CD4-positive, alpha-beta T cell treated with Interleukin-4 for 1 hour (primary cell): ENCODE data around the gene LUC7L.
A peak's percentile ranks its signal among the peaks of the same experiment; 100 is the strongest.
"Not testable (repeated sequence)": the region's sequence is repeated elsewhere in the genome, so short reads cannot be mapped to it uniquely, and the experiment has no call there.

Experiments
- DNase-seq, 2 donors: peaks; one replicate each; pipeline ENCODE4 v3.0.0-alpha.2; 2020 to 2022

LUC7L gene

DNA sequence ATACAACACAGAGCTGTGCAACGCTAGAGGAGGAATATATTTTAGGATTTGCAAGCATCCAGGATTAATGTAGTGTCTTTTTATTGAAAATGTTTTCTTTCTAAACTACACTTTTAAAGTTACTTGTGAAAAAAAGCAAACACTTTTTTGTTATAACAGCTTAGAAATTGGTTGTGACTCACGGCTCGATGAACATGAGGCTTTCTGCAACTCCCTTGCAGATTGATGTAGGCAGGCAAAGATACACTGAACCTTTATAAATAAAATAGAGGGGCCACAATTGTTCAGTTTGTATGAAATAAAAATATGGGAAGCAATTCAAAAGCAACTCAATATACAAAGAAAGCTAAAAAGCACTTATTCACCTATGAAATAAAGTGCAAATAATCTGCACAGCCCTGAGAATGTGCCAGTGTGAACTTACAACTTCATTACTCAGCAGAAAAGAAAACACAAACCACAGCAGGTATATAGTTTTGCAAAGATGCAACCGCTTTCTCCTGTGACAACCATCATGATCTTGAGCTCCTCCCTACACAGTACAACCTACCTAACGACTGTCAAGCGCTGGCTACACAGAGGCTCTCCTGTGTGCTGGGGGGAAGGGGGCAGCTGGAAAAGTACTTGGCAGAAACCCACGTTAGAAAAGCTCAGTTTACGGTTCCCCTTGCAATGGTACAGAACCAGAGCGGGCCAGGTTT lies 948 bp downstream of the LUC7L start:
- DNase-seq, result no peak

DNA sequence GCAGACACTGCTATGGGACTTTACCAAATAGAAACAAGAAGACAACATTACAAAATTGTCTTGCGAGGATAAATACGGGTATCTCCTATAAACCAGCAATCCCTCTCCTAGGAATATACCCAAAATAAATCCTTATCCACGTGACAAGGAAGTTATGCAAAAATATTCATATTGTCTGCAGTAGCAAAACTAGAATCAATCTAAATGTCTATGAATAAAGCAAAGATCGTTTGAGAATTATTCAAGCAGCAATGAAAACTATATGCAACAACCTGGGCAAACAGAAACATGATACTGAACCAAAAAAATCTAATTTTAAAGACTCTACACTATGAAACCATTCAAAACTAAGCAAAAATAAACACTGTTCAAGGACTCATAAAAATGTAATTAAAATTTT lies 9.2 kb downstream of the LUC7L start:
- DNase-seq, result no peak

DNA sequence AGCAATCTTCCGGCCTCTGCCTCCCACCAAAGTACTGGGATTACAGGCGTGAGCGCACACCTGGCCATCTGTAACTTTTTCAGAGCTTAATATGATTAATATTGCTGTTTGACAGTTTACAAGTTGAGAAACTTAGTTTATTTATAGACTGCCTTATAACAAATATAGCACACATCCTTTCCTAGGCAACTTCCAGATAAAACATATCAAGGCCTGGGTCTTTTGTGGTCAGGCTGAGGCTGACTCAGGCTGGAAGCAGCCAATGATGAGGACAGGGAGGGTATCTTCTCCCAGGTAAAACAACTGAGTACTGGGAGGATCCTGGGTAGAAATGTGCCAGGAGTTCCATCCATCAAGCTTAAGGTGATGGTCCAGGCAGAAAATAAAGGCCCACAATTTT lies 16.2 kb downstream of the LUC7L start:
- no peak for DNase-seq

DNA sequence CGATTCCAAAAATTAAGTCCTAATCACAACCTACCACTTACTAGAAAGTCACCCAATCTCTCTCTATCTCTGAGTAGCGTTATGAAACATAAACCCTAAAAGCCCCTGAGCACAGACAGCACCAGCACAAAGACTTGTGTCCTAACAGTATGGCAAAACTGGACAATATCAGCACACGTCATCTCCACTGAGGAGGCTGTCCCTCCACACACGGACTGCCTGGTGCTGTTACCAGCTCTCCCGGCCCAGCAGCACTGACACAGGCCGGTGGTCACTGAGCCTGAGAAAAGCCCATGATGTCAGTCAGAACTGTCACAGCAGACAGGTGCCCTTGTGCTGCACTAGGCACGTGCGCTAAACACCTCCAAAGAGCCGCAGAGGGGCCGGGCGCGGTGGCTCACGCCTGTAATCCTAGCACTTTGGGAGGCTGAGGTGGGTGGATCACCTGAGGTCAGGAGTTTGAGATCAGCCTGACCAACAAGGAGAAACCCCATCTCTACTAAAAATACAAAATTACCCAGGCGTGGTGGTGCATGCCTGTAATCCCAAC lies 17.5 kb downstream of the LUC7L start:
- not testable (repeated sequence) for DNase-seq

DNA sequence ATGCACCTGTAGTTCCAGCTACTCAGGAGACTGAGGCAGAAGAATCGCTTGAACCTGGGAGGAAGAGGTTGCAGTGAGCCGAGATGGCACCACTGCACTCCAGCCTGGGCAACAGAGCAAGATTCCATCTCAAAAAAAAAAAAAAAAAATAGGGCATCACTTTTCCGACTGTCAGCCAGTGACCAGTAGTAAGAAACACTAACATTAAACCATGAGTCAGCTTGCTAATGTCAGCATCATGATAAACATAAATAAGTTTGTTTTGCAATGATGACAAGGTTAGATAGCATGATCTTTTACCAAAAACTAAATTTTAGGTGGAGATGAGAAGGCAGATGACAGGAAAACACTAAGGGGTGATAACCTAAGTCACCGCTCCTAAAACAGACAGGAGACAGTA lies 19.9 kb downstream of the LUC7L start:
- not testable (repeated sequence) for DNase-seq

DNA sequence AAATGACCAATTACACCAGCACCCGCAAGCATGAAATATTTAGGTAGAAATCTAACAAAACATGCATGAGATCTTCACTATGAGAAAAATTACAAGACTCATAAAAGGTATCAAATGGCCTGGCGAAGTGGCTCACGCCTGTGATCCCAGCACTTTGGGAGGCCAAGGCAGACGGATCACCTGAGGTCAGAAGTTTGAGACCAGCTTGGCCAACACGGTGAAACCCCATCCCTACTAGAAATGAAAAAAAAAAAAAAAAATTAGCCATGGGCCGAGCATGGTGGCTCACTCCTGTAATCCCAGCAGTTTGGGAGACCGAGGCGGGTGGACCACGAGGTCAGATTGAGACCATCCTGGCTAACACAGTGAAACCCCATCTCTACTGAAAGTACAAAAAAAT lies 25.2 kb downstream of the LUC7L start:
- not testable (repeated sequence) for DNase-seq

DNA sequence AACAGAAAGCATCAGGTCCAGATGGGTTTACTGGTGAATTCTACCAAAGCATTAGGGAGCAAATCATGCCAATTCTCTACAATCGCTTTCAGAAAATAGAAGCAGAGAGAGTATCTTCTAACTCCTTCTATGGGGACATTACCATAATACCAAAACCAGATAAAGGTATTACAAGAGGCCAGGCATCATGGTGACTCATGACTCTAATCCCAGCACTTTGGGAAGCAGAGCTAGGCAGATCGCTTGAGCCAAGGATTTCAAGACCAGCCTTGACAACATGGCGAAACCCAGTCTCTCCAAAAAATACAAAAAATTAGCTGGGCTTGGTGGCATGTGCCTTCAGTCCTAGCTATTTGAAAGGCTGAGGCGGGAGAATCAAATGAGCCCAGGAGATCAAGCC lies 26.0 kb downstream of the LUC7L start:
- DNase-seq, result no peak

DNA sequence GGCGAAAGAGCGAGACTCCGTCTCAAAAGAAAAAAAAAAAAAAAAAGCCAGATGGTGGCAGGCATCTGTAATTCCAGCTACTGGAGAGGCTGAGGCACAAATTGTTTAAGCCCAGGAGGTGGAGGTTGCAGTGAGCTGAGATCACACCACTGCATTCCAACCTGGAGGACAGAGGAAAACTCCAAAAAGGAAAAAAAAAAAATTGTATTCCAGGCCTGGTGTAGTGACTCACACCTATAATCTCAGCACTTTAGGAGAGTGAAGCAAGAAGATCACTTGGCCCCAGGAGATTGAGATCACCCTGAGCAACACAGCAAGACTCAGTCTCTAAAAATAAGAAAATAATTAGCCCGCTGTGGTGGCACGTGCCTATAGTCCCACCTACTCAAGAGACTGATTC lies 28.9 kb downstream of the LUC7L start:
- DNase-seq, result no peak

DNA sequence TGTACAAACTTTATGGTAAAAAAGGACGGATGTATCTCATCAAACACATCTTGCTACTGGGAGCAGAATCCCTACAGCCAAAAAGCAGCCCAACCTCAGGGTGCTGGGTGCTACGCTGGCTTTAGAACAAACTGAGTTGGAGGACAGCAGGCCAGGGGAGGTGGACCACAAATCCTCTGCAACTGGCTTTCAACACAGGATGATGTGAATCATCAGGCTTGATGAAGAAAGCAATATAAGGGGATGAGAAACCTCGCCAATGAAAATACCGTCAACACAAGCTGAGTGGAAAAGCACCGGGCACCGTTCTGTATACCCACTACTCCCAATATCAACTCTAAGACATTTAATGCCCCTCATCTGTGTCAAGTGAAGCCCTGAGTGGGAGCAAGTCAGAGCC lies 34.7 kb downstream of the LUC7L start:
- DNase-seq, result no peak

DNA sequence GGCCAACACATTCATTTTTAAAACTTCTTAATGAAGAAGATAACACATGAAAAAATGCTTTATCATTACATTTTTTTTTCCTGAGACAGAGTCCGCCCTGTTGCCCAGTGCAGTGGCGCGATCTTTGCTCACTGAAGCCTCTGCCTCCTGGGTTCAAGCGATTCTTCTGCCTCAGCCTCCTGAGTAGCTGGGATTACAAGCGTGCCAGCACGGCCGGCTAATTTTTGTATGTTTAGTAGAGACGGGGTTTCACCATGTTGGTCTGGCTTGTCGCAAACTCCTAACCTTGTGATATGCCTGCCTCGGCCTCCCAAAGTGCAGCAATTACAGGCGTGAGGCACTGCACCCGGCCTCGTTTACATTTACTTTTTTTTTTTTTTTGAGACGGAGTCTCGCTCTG lies 35.8 kb downstream of the LUC7L start:
- no peak for DNase-seq

DNA sequence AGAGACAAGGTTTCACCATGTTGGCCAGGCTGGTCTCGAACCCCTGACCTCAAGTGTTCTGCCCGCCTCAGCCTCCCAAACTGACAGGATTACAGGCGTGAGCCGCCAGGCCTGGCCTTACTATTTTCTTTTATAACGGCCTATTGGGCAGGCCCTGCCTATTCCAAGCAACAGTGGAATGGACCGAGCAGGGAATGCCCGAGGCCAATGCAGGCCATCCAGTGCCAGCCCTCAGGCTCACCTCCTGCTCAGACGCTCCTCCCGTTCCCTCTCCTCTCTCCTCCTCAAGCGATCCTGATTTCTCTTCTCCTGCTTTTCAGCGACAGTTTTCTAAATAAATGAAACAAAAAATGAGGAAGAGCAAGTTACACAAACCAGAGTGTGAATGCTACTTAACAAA lies 36.6 kb downstream of the LUC7L start:
- DNase-seq, result no peak

DNA sequence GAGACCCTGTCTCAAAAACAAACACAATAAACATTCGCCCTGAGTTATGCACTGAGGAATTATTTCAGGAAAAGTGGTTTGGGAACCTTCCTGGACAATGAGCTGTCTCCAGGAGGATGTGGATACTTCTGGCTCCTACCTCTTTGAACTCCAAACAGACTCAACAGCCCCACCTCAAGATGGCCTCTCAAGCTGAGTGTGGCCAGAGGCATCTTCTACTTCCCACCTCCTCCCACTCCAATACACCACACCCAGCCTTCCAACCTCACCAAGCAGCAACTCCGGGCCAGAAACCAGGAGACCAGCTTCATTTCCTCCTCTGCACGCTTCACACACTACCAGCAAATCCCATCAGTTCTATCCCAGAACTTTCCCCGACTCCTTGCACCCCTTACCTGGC lies 37.4 kb downstream of the LUC7L start:
- DNase-seq, result no peak

DNA sequence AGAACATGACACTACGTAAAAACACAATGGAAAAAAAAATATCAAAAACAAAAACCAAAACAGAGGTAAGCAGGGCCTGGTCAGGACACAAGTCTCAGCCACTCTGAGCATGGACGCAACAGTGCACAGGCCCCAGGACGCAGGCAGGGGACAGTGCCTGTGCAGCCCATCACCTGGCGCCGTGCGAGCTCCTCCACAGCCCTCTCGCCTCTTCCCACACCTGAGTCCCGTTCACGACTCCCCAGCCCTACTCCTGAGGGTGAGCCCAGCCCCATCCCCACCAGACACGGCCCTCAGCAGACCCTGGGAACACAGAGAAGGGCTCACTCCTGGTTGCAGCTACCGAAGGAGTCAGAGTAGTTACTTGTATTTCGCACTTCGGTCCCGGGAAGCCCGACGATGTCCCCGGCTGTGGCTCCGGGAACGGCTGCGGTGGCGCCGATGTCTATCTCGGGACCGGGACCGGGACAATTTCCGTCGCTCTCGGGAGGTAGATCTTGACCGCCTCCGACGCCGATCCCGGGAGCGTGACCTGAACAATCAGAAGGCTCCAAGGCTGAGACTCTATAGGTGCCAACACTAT lies 39.6 kb downstream of the LUC7L start:
- no peak for DNase-seq

DNA sequence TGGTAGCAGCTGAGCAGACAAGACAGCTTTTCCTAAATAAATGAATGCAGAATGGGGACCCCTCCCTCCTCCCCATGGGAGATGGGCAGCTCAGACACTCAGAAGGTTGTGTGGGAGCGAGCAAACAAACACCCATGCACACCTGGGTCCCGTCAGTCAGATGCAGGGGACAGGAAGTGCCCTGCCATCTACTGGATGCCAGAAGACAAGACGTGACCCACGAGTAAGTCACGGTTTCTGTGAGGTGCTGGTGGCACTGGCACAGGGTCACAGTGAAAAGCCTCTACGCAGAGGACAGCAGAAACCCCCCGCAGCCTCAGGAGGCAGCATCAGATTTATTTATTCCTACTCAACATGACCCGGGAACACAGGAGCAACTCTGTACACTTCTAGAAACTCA lies 40.6 kb downstream of the LUC7L start:
- DNase-seq, result peak in 1 of 2 donors; percentile 33

DNA sequence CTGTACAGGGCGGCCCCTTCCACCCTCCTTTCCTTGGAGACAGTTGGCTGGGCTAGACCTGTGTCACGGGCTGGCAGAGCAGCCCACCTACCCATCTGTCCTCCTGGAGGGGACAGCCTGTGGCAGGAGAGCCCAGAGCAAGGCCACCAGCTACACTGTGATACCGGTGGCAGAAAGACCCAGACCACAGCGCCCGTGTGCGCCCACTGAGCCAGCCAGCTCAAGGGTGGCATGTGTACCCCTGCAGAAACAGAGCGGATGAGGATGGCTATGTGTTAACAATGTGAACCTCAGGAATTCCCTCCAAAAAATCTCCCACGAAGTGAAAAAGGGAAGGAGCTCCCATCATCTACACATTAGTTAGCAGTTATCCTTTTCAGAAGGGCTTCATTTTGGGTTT lies 41.9 kb downstream of the LUC7L start:
- DNase-seq, result no peak

DNA sequence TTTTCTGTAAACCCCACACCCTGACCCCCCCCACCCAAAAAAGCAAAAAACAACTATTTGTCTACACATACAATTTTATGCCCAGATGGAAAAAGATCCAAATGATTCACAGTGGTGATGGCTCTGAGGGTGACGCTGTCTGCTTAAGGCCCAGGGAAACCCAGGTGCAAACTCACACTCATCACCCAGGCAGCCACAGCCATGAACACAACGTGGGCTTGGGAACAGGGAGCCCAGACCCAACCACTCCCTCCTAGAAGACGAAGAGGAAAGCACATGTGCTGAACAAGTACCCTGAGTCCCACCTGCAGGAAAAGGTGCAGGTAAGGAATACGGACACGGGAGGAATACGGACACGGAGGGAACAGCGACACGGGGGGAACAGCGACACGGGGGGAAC lies 43.6 kb downstream of the LUC7L start:
- DNase-seq, result no peak

DNA sequence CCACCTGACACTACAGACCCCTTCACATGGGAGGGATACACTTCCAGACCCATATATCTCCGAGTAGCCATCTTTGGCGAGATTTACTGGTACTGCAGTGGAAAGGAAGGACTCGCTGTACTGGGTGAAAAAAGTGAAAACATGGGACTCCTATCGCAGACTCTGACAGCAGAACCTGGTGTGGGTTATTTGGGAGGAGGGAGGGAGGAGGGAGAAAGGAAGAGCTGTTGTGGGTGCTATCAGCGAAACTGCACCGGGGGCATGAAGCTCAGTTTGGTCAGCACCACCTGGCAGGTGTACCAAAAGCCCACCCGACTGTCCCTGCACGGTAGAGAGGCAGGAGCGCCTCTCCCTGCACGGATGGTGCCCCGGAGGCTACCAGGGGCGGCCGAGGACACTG lies 44.0 kb downstream of the LUC7L start:
- DNase-seq, result no peak

DNA sequence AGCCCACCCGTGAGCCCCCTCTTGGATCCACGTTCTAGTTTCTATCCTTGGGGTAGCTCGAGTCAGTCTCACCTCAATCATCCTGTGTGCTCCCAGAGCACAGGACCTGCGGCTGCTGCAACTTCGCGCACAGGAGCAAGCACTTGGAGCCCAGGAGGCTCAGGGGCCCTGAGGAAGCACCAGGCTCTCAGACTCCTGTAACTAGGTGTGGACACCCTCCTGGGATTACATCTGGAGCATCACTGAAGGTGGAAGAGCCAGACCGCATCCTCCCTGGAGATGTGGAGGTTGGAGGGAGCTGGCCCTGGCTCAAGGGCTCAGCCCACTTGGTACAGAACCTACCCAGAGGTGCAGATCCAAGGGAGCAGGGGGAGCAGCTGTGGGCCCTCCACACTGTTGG lies 46.2 kb downstream of the LUC7L start:
- DNase-seq, result no peak

DNA sequence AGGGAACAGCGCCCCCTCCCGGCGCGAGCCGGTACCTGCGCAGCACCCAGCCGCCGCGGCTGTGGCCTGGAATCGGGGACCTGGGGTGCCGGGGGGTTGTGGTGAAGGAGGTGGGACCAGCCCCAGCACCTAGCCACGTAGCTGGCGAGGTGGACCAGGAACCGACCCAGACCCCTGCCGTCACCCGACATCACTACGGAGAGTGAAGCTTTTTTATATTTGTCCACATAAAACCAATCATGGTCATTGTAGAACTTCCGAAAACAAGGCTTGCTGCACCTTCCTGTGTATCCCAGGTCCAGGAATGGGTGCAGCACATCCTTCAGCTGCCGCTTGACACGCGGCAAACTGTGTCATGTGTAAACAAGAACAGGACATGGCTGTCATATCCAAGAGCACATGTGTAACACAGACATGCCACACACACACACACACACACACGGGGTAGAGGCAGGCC lies 47.7 kb downstream of the LUC7L start:
- DNase-seq, result no peak

DNA sequence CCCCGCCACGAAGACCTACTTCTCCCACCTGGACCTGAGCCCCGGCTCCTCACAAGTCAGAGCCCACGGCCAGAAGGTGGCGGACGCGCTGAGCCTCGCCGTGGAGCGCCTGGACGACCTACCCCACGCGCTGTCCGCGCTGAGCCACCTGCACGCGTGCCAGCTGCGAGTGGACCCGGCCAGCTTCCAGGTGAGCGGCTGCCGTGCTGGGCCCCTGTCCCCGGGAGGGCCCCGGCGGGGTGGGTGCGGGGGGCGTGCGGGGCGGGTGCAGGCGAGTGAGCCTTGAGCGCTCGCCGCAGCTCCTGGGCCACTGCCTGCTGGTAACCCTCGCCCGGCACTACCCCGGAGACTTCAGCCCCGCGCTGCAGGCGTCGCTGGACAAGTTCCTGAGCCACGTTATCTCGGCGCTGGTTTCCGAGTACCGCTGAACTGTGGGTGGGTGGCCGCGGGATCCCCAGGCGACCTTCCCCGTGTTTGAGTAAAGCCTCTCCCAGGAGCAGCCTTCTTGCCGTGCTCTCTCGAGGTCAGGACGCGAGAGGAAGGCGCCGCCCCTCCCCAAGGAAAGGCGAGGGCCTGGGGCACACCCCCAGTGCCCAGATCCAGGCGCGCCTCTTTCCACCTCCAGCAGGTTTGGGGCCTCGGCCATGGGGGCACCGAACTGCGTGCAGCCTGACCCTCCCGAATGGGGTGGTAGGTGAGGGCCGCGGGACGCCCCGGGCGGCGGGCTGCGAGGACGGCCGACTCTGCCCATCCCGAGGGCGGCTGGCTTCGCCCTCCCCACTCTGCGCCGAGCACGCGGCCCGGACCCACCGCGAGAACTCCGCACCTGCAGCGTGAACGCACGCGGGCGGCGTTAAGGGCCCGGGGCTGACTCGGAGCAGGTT lies 48.3 kb downstream of the LUC7L start:
- DNase-seq, result peak; percentile 80 to 85

DNA sequence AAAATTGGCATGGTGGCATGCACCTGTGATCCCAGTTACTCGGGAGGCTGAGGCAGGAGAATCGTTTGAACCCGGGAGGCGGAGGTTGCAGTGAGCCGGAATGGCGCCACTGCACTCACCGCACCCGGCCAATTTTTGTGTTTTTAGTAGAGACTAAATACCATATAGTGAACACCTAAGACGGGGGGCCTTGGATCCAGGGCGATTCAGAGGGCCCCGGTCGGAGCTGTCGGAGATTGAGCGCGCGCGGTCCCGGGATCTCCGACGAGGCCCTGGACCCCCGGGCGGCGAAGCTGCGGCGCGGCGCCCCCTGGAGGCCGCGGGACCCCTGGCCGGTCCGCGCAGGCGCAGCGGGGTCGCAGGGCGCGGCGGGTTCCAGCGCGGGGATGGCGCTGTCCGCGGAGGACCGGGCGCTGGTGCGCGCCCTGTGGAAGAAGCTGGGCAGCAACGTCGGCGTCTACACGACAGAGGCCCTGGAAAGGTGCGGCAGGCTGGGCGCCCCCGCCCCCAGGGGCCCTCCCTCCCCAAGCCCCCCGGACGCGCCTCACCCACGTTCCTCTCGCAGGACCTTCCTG lies 49.1 kb downstream of the LUC7L start, which contains the start of gene HBQ1:
Gene HBQ1, plus strand, starts transcription at position 359 of the 575 bp plus-strand sequence. Its CDS starts 28 bp downstream, at position 387.
- DNase-seq, result peak in 1 of 2 donors; percentile 27

DNA sequence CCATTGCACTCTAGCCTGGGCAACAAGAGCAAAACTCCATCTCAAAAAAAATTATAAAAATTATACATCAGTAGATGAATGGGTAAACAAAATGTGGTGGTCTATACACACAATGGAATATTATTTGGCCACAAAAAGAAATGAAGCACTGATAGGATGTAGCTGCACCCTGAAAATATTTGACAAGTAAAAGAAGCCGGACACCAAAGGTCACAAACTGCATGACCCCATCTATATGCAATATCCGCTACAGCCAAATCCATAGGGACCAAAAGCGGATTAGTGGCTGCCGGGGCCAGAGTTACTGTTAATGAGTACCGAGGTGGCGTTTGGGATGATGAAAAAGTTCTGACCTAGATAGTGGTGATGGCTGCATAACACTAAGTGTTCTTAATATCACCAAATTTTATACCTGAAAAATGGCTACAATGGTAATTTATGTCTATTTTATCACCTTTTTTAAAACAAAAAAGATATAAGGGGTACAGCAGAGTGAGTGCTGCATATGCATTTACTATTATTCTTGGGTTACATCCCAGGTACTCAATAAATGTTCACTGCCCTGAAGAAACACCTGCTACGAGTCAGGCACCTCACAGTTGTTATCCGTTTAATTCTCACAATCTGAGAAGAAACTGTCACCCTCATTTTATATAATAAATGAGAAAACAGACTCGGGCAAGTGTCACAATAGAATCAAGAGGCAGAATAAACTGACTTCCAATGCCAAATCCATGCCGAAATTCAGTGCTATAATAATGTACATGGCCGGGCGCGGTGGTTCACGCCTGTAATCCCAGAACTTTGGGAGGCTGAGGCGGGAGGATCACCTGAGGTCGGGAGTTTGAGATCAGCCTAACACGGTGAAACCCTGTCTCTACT lies 49.8 kb downstream of the LUC7L start:
- no peak for DNase-seq
